K562 (cell line): ENCODE data around the gene PFAS. TPM values are rescaled to one million over a fixed set of nuclear protein-coding genes. Genes with fewer than 3 reads are reported as not detected.

Source experiments
- ATAC-seq: fragments of 200-7000 bp; cut with Tn5 transposase; 3 replicates; pipeline ENCODE4 v1.9.1; 2020; ENCODE audit warnings: moderate library complexity
- BruUV-seq: library from RNA; stranded (reverse); fragments of 400-500 nt; replicated peaks from 2 replicates; lab custom pipeline; 2021; lab: Mats Ljungman, UMichigan
- CTCF ChIA-PET: fragments of 300-600 bp; formaldehyde crosslinking; extraction: SDS; loops from one replicate; lab custom pipeline; 2021; ENCODE audit warnings: low intra/inter-chr PET ratio; lab: Yijun Ruan, JAX
- POLR2A ChIA-PET: fragments of 300-600, 350-650 bp; sonication (Branson Sonifier 250); formaldehyde crosslinking; extraction: SDS; loops from one replicate; lab custom pipeline; 2021; ENCODE audit warnings: antibody characterized with exemption, inconsistent platforms; lab: Yijun Ruan, JAX
- DNase-seq, 4 experiments: peaks; one replicate each; pipeline versions ENCODE4 v3.0.0 to v3.0.0-alpha.2; 2011 to 2018; ENCODE audit warnings: low spot score in 3 of 4, mixed read lengths in 3 of 4; ENCODE audit errors: extremely low read depth in 1 of 4
- FAIRE-seq: peaks from 2 replicates; lab custom pipeline; 2011; peaks lifted over from hg19 to GRCh38; lab: Jason Lieb, UNC
- H2AFZ ChIP-seq: 2 replicates; pipeline ENCODE4 v1.6.0; 2011; ENCODE audit warnings: low read depth, low read length, control low read depth, inconsistent platforms
- H3K27ac ChIP-seq: fragments of 200-600 bp; 3 replicates; pipeline ENCODE4 v1.8.0; 2011; ENCODE audit warnings: low read depth, mild to moderate bottlenecking, control low read depth, inconsistent platforms, low read length, moderate library complexity, mixed read lengths; ENCODE audit errors: extremely low read depth
- H3K27me3 ChIP-seq, 2 experiments: fragments of 300-600 bp in 1 of 2; 2 replicates in 1 of 2; 3 replicates in 1 of 2; pipeline versions ENCODE4 v1.6.0 to v1.8.0; 2011; ENCODE audit warnings: inconsistent platforms in 2 of 2, low read length in 2 of 2, mild to moderate bottlenecking in 1 of 2, mixed read lengths in 1 of 2, moderate library complexity in 1 of 2; ENCODE audit not compliant: control insufficient read depth in 2 of 2, insufficient read depth in 2 of 2
- H3K36me3 ChIP-seq: fragments of 300-600 bp; 3 replicates; pipeline ENCODE4 v1.8.0; 2011; ENCODE audit warnings: mild to moderate bottlenecking, low read length, inconsistent platforms; ENCODE audit not compliant: control insufficient read depth, insufficient read depth
- H3K4me1 ChIP-seq, 2 experiments: fragments of 200-600 bp in 1 of 2; replicated peaks in 1 of 2; 2 replicates in 1 of 2; 3 replicates in 1 of 2; pipeline versions ENCODE4 v1.5.1 to v1.8.0; 2011; ENCODE audit warnings: inconsistent platforms in 2 of 2, low read length in 2 of 2, mild to moderate bottlenecking in 1 of 2, mixed read lengths in 1 of 2, moderate library complexity in 1 of 2; ENCODE audit not compliant: control insufficient read depth in 2 of 2, insufficient read depth in 2 of 2
- H3K4me2 ChIP-seq: 2 replicates; pipeline ENCODE4 v1.6.1; 2011; ENCODE audit warnings: low read length, control low read depth, inconsistent platforms, mixed read lengths; ENCODE audit not compliant: insufficient read depth
- H3K4me3 ChIP-seq: fragments of 200-600 bp; sonication (generic), shearing (Covaris generic); 2 replicates; pipeline ENCODE4 v1.5.1; 2016; ENCODE audit warnings: control low read depth, inconsistent platforms
- H3K79me2 ChIP-seq: fragments of 200-600 bp; 3 replicates; pipeline ENCODE4 v1.8.0; 2011; ENCODE audit warnings: low read length, inconsistent platforms; ENCODE audit not compliant: control insufficient read depth, insufficient read depth
- H3K9ac ChIP-seq, 2 experiments: 2 replicates each; pipeline versions ENCODE4 v1.6.0 to v1.6.1; 2011; ENCODE audit warnings: low read depth in 2 of 2, low read length in 2 of 2, control low read depth in 1 of 2, inconsistent platforms in 1 of 2, mild to moderate bottlenecking in 1 of 2, mixed read lengths in 1 of 2; ENCODE audit not compliant: insufficient read depth in 1 of 2
- H3K9me1 ChIP-seq: one replicate; pipeline ENCODE4 v1.6.0; 2011; ENCODE audit warnings: inconsistent platforms, mild to moderate bottlenecking, low read length, moderate library complexity; ENCODE audit not compliant: control insufficient read depth, insufficient read depth
- H3K9me3 ChIP-seq: replicated peaks from 2 replicates; pipeline ENCODE4 v1.5.1; 2011; ENCODE audit warnings: low read depth, low read length, inconsistent platforms; ENCODE audit not compliant: control insufficient read depth, insufficient read depth
- H4K20me1 ChIP-seq: replicated peaks from 2 replicates; pipeline ENCODE4 v1.6.1; 2011; ENCODE audit warnings: low read length, inconsistent platforms, mixed read lengths; ENCODE audit not compliant: control insufficient read depth, insufficient read depth
- ELF4 ChIP-seq: fragments of 450-650 bp; formaldehyde crosslinking; IDR thresholded peaks from 2 replicates; pipeline ENCODE4 v1.4.0; 2022; ENCODE audit warnings: missing genetic modification characterization
- LARP7 ChIP-seq: fragments of 450-650 bp; IDR thresholded peaks from 2 replicates; pipeline ENCODE4 v1.6.1; 2016
- MBD1 ChIP-seq: fragments of 250-450 bp; sonication (Bioruptor Pico); IDR thresholded peaks from 2 replicates; pipeline ENCODE4 v1.8.0; 2022; ENCODE audit warnings: inconsistent platforms
- NCOR1 ChIP-seq: fragments of 450-650 bp; IDR thresholded peaks from 2 replicates; pipeline ENCODE4 v1.6.1; 2016; ENCODE audit warnings: mild to moderate bottlenecking, moderate library complexity
- SNIP1 ChIP-seq: fragments of 450-650 bp; IDR thresholded peaks from 2 replicates; pipeline ENCODE4 v1.7.1; 2017; ENCODE audit warnings: low read depth, mild to moderate bottlenecking
- SREBF2 ChIP-seq: sonication (generic); formaldehyde crosslinking; IDR thresholded peaks from 2 replicates; pipeline ENCODE4 v1.4.0; 2020; ENCODE audit warnings: mild to moderate bottlenecking, missing genetic modification reagents
- ZFPM2 ChIP-seq: fragments of 250-450 bp; sonication (Bioruptor Pico); IDR thresholded peaks from 2 replicates; pipeline ENCODE4 v1.5.1; 2022; ENCODE audit warnings: mild to moderate bottlenecking
- ZNF121 ChIP-seq: sonication (generic); formaldehyde crosslinking; conservative IDR thresholded peaks from 2 replicates; pipeline ENCODE4 v1.8.0; 2022; ENCODE audit warnings: missing genetic modification reagents
- ZNF24 ChIP-seq: fragments of 450-650 bp; IDR thresholded peaks from 2 replicates; pipeline ENCODE4 v1.6.1; 2016
- ZNF584 ChIP-seq: fragments of 200-800 bp; sonication (Bioruptor generic); IDR thresholded peaks from 2 replicates; pipeline ENCODE4 v1.6.1; 2016; ENCODE audit warnings: low read depth, mild to moderate bottlenecking, missing genetic modification characterization, missing compliant biosample characterization
- WGBS: fragments of 100-300 bp; shearing (Covaris generic); methylation state at CpG from one replicate; pipeline ENCODE4 v1.1.6; 2016; ENCODE audit warnings: low coverage, mixed read lengths; ENCODE audit not compliant: insufficient coverage; ENCODE audit errors: missing lambda C conversion rate; 5-methylcytosine and 5-hydroxymethylcytosine counted together
- in situ Hi-C: fragments of 300-500 bp; cut with MboI; formaldehyde crosslinking; loops from 4 replicates; pipeline ENCODE4 v1.15.0; 2018; ENCODE audit warnings: inconsistent platforms, mixed read lengths
- intact Hi-C: fragments of 100-400 bp; cut with micrococcal nuclease; formaldehyde crosslinking; loops from 2 replicates; pipeline ENCODE4 v1.14.2; 2022
- polyA plus RNA-seq, 8 experiments: library from polyadenylated mRNA; depleted of rRNA in 4 of 8; stranded (reverse) in 5 of 8; unstranded in 3 of 8; fragments of >200 nt; fragmentation: Nextera tagmentation in 2 of 8; fragmentation: Illumina TruSeq in 1 of 8; extraction: Ambion mirVana in 2 of 8; extraction: Trizol in 1 of 8; gene quantifications; 2 replicates each; pipeline versions ENCODE4 v1.2.1 to v1.2.3, GENCODE V29; 2011 to 2014; ENCODE audit warnings: inconsistent platforms in 1 of 8, missing spikeins in 1 of 8
- total RNA-seq, 7 experiments: library from RNA; depleted of rRNA in 6 of 7; stranded (reverse); fragments of >200 nt in 6 of 7; fragmentation: Illumina TruSeq in 2 of 7; extraction: Trizol in 2 of 7; gene quantifications; 2 replicates each; pipeline versions ENCODE4 v1.2.1 to v1.2.3, GENCODE V29; 2011 to 2021; ENCODE audit warnings: low replicate concordance in 1 of 7
- TF ChIP-seq, protein P1 (sequence below): sonication (generic); formaldehyde crosslinking; IDR thresholded peaks from 2 replicates; pipeline ENCODE4 v1.9.0; 2022; ENCODE audit warnings: mild to moderate bottlenecking, missing genetic modification reagents
- TF ChIP-seq, protein P2 (sequence below): fragments of 250-450 bp; sonication (Bioruptor Pico); IDR thresholded peaks from 2 replicates; pipeline ENCODE4 v1.5.0; 2020; ENCODE audit warnings: mild to moderate bottlenecking

The PFAS gene
- total and polyA plus RNA-seq, 9 of the 15 experiments (the other 6 are each of a cell fraction or from before 2014, with no cell fraction given) = 11.6 to 131 (median 43.9) TPM

DNA sequence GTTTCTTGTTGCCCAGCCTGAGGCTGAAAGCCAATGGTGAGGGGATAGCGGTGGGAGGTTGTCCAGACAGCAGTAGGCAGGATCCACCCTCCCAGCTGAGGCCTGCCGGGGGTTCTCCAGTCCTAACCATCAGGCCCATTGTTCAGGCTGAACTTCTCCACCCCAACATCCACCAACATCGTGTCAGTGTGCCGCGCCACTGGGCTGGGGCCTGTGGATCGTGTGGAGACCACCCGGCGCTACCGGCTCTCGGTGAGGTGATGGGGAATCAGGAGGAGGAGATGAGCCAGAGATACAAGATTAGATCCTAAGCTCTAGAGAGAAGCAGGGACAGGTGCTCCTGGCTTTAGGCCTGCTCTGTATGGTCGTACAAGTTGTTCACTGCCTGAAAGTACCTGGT is 5.8 kb downstream of the PFAS start (continued):
- TF ChIP-seq, protein P1, sequence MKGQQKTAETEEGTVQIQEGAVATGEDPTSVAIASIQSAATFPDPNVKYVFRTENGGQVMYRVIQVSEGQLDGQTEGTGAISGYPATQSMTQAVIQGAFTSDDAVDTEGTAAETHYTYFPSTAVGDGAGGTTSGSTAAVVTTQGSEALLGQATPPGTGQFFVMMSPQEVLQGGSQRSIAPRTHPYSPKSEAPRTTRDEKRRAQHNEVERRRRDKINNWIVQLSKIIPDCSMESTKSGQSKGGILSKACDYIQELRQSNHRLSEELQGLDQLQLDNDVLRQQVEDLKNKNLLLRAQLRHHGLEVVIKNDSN = no peak
- TF ChIP-seq ZFPM2 = no peak
- TF ChIP-seq ELF4 (CRISPR knock-in tag) = no peak
- TF ChIP-seq, protein P2, sequence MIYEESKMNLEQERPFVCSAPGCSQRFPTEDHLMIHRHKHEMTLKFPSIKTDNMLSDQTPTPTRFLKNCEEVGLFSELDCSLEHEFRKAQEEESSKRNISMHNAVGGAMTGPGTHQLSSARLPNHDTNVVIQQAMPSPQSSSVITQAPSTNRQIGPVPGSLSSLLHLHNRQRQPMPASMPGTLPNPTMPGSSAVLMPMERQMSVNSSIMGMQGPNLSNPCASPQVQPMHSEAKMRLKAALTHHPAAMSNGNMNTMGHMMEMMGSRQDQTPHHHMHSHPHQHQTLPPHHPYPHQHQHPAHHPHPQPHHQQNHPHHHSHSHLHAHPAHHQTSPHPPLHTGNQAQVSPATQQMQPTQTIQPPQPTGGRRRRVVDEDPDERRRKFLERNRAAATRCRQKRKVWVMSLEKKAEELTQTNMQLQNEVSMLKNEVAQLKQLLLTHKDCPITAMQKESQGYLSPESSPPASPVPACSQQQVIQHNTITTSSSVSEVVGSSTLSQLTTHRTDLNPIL (CRISPR knock-in tag) = no peak
- TF ChIP-seq, all 486 proteins: peak for 0

DNA sequence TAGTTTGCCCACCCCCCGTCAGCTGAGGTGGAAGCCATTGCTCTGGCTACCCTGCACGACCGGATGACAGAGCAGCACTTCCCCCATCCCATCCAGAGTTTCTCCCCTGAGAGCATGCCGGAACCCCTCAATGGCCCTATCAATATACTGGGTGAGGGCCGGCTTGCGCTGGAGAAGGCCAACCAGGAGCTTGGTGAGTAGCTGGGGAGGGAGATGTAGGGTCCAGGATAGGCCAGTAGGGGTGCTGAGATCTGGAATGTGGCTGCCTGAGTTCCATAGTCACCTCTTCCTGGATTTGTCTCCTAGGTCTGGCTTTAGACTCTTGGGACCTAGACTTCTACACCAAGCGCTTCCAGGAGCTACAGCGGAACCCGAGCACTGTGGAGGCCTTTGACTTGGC is 6.4 kb downstream of the PFAS start:
- in situ Hi-C loops = no loop called here
- ATAC-seq (0 out of 3 replicates have a peak, but pooled peaks have one; percentile 36), DNase-seq (no peak)
- no peaks in the 10 kb centered on the region for H3K9me1 ChIP-seq
- no peak overlapping the region for H3K27ac ChIP-seq
- peaks cover 22% of the 10 kb centered on the region for H3K79me2 ChIP-seq
- BruUV-seq = no TSS peak
- H3K36me3 ChIP-seq = peaks cover 64% of the 10 kb centered on the region; the same call in 2 of the 3 replicates
- no peak overlapping the region for H3K4me3 ChIP-seq
- H3K4me1 ChIP-seq = no peaks in the 10 kb centered on the region; a peak in 1 of 5 replicates
- ChIA-PET CTCF (no interaction called here), POLR2A (interaction anchor here (0.6 to 1.2 kb wide), 2 partner anchors 40 to 388 kb away, joined by 3 read pairs; partner anchors contain the start of gene SLC25A35)
- H2AFZ ChIP-seq = no peak overlapping the region
- no peaks in the 10 kb centered on the region for H3K27me3 ChIP-seq
- WGBS = 91% methylated on average over 5 of the region's 9 CpGs
- no peak overlapping the region for H3K4me2 ChIP-seq
- TF ChIP-seq LARP7 = no peak
- no peak for TF ChIP-seq ZNF584
- TF ChIP-seq ZNF121 (CRISPR knock-in tag) = no peak
- no peak for TF ChIP-seq MBD1 (CRISPR knock-in tag)
- no peak for TF ChIP-seq SREBF2 (CRISPR knock-in tag)
- no peak for TF ChIP-seq NCOR1
- no peak for TF ChIP-seq SNIP1
- no peak for TF ChIP-seq ZNF24
- TF ChIP-seq, all 486 proteins: peak for 0
- no peaks in the 10 kb centered on the region for H4K20me1 ChIP-seq
- H3K9ac ChIP-seq = no peak overlapping the region
- no peaks in the 10 kb centered on the region for H3K9me3 ChIP-seq
- no peak for FAIRE-seq
- intact Hi-C loops = no loop called here
